GM21576 (cell line): Measurements from ENCODE around the gene ABCD3.

Source experiments
- ATAC-seq: cut with Tn5 transposase; IDR thresholded peaks from one replicate; pipeline ENCODE4 v1.9.1; 2021; ENCODE audit warnings: mild to moderate bottlenecking, moderate library complexity; ENCODE audit not compliant: unreplicated experiment

Gene ABCD3

GRCh38 chr1:94526152-94526980 lies 108.2 kb downstream of the ABCD3 start:
- no peak for ATAC-seq

- ATAC-seq: no peak
Measured at GRCh38 chr1:94527447-94528031, 109.3 kb downstream of the ABCD3 start.

- ATAC-seq: no peak
Measured at GRCh38 chr1:94528299-94528698, 110.1 kb downstream of the ABCD3 start.

GRCh38 chr1:94528826-94529225 lies 110.6 kb downstream of the ABCD3 start:
- ATAC-seq: no peak

GRCh38 chr1:94529416-94529815 lies 111.2 kb downstream of the ABCD3 start:
- no peak for ATAC-seq

GRCh38 chr1:94530373-94530878 lies 112.2 kb downstream of the ABCD3 start:
- ATAC-seq: no peak

- no peak for ATAC-seq
Measured at GRCh38 chr1:94531664-94532063, 113.5 kb downstream of the ABCD3 start.

GRCh38 chr1:94532077-94532476 lies 113.9 kb downstream of the ABCD3 start:
- no peak for ATAC-seq

GRCh38 chr1:94535095-94535494 lies 116.9 kb downstream of the ABCD3 start:
- ATAC-seq: no peak

- no peak for ATAC-seq
Measured at GRCh38 chr1:94535879-94536278, 117.7 kb downstream of the ABCD3 start.

GRCh38 chr1:94537254-94537653 lies 119.1 kb downstream of the ABCD3 start:
- ATAC-seq: no peak

- ATAC-seq: no peak
Measured at GRCh38 chr1:94538243-94538827, 120.1 kb downstream of the ABCD3 start.

- no peak for ATAC-seq
Measured at GRCh38 chr1:94539496-94539895, 121.3 kb downstream of the ABCD3 start.

GRCh38 chr1:94540440-94541245 lies 122.5 kb downstream of the ABCD3 start:
- no peak for ATAC-seq

- peak; percentile 77 for ATAC-seq
Measured at GRCh38 chr1:94541246-94542087, 123.3 kb downstream of the ABCD3 start, which contains the start of gene F3. F3 (minus strand) TSS chr1:94541759; CDS start chr1:94541636, 123 bp downstream.

- peak; percentile 20 for ATAC-seq
Measured at GRCh38 chr1:94542088-94542870, 124.1 kb downstream of the ABCD3 start.

GRCh38 chr1:94543001-94543400 lies 124.8 kb downstream of the ABCD3 start:
- ATAC-seq: no peak

GRCh38 chr1:94543893-94544635 lies 125.9 kb downstream of the ABCD3 start:
- no peak for ATAC-seq
